Brain microvascular endothelial cell (primary cell): Measurements from ENCODE around the gene ANKH.

ENCODE experiments used
- DNase-seq: peaks from one replicate; pipeline ENCODE4 v3.0.0-alpha.2; 2020
- H3K27ac ChIP-seq: fragments of 250-450 bp; sonication (Bioruptor Pico); 2 replicates; pipeline ENCODE4 v1.5.1; 2020; ENCODE audit warnings: mild to moderate bottlenecking, moderate library complexity
- H3K27me3 ChIP-seq: fragments of 250-450 bp; sonication (Bioruptor Pico); replicated peaks from 2 replicates; pipeline ENCODE4 v1.5.1; 2020; ENCODE audit warnings: mild to moderate bottlenecking
- H3K36me3 ChIP-seq: fragments of 250-450 bp; sonication (Bioruptor Pico); replicated peaks from 2 replicates; pipeline ENCODE4 v1.5.1; 2020; ENCODE audit warnings: mild to moderate bottlenecking
- H3K4me3 ChIP-seq: 2 replicates; pipeline ENCODE4 v1.5.1; 2011; ENCODE audit warnings: low read depth, mild to moderate bottlenecking, control low read depth, low read length, moderate library complexity
- in situ Hi-C: cut with HindIII; loops from 2 replicates; pipeline ENCODE4 v1.10.0; 2017; ENCODE audit warnings: low sequenced_read_pairs, low pct_ligation_motif_present
- TF ChIP-seq, protein P1 (sequence below): IDR thresholded peaks from 2 replicates; pipeline ENCODE4 v1.5.1; 2011; ENCODE audit warnings: low read depth, mild to moderate bottlenecking, moderate library complexity, low read length, control low read depth, inconsistent platforms; ENCODE audit errors: missing control alignments

ANKH gene

DNA sequence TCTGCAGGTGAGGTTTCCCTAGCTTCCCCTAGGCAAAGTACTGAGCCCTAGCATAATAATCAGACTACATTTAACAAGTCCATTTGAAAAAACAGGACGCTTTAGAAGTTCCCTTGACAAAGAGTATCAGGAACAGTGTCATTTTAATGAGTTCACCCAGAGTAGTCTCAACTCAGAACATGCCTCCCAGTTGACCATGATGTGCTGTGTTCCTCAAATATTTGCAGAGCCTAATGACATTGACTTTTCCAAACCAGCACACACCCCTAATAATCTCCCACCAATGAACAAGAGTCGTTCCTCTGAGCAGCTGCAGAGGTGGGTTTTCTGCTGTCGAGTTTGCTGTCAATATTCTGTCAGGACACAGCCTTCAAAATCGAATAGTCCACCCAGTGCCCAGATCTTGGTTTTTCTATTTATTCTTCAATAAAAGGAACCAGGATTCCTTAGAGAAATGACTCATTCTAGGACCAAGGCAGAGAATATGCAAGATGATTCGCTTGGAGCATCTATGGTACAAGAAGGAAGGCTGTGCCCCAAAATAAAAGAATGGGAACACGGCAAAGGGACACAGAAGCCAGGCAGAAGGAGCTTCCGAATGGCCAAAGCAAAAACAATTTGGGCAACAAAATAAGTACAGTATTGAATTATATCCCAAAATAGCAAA, 149.5 kb downstream of the ANKH start:
- DNase-seq: no peak
- in situ Hi-C loops: no loop called here
- TF ChIP-seq, protein P1, sequence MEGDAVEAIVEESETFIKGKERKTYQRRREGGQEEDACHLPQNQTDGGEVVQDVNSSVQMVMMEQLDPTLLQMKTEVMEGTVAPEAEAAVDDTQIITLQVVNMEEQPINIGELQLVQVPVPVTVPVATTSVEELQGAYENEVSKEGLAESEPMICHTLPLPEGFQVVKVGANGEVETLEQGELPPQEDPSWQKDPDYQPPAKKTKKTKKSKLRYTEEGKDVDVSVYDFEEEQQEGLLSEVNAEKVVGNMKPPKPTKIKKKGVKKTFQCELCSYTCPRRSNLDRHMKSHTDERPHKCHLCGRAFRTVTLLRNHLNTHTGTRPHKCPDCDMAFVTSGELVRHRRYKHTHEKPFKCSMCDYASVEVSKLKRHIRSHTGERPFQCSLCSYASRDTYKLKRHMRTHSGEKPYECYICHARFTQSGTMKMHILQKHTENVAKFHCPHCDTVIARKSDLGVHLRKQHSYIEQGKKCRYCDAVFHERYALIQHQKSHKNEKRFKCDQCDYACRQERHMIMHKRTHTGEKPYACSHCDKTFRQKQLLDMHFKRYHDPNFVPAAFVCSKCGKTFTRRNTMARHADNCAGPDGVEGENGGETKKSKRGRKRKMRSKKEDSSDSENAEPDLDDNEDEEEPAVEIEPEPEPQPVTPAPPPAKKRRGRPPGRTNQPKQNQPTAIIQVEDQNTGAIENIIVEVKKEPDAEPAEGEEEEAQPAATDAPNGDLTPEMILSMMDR: no peak
- Histone ChIP-seq H3K36me3 (no peaks in the 10 kb centered on the region), H3K4me3 (no peak overlapping the region), H3K27ac (no peak overlapping the region), H3K27me3 (no peaks in the 10 kb centered on the region)

DNA sequence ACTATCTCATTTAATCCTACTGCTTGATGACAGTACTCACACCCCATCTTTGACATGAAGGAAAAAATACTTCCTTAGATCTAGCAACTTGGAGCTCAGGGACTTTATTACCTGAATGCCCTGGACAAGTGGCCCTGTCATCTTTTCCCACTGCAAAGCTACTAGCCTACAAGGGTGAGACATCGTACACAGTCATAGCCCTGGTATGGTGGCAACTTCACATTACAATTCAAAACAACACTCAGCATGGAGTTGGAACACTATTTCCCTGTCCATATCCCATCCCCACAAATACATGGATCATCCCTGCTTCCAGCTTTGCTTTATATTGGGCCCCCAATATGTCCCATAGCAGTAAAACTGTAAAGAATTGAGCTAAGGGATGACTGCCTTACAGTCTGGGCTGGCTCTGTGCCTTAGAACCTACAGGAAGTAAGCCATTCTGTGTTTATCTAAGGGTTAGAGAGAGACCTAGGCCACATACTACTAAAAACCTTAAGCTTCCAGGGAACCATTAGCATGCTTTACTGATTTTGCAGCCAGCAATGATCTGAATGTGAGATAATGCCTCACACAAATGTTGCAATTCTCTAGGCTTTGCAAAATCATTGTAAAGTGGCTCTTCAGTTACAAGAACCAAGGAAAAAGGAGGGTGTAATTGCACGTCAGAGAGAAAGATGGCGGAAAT, 151.2 kb downstream of the ANKH start:
- in situ Hi-C loops: no loop called here

DNA sequence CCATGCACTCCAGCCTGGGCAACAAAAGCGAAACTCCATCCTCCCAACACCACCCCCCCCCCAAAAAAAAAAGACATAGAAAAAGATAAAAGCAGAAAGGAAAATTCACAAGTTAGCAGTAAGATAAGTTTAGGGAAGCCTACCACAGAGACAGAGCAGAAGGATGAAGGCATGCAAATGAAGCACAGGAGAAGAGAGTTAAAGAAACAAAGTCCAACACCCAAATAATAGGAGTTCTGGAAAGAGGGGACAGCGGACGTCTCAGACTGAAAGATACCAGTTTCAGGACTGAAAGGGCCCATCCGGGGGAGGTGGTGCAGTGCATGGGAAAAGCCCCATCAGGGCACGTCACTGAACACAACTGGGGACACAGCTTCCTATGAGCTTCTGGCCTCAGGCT, 152.8 kb downstream of the ANKH start:
- TF ChIP-seq, protein P1: no peak
- in situ Hi-C loops: no loop called here
- Histone ChIP-seq H3K36me3 (peaks cover 15% of the 10 kb centered on the region), H3K27me3 (no peaks in the 10 kb centered on the region), H3K4me3 (no peak overlapping the region), H3K27ac (no peak overlapping the region)
- DNase-seq: no peak

More for the DNA sequence above, 151.2 kb downstream of the ANKH start:
- no peak overlapping the region for H3K4me3 ChIP-seq
- peak; percentile 69 for DNase-seq
- H3K27me3 ChIP-seq: no peaks in the 10 kb centered on the region
- TF ChIP-seq, protein P1: no peak
- peaks cover 3% of the 10 kb centered on the region for H3K36me3 ChIP-seq
- H3K27ac ChIP-seq: peak overlapping the region; percentile 64

DNA sequence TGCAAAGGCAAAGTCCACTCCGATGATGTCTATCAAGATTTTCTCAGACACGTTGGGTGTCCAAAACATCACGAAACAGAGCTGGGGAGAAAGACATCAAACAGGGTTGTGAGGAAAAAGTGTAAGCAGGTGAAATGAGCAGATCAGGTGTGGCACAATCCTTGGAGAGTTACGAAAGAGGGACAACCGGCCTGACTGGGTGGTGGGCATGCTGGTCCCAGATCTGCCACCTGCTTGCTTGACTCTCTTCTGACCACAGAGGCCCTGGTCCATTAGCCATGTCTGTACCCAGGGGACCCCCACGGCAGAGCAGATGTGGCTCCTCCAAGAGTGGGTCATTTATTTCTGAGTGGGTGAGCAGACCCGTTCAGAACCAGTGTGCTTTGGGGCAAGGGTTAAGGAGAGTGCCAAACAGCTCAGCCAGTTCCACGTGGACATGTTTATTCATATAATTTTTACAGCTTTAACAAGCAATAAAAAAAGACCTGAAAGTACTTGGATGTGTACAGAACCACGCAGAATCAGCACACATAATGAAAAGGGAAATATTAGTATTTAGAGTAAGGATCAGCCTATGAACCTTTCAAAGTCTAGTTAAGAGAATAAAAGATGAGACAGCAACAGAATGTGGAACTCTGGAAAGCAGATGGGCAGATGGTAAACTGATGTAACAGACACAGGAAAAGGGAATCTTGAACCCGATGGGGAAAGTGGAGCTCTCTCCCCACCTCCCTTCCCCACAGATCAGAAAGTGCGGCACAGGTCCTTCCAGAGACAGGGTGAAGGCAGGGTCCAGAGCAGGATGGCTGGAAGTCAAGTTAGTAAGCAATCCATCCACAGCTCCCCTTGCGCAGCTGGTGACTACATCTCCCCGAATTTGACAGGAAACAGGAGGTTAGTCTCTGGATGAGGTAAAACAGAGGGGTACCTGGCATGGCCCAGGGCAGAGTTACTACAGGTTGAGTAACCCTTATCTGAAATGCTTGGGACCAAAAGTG, 154.5 kb downstream of the ANKH start:
- TF ChIP-seq, protein P1: no peak
- in situ Hi-C loops: no loop called here
- H3K27me3 ChIP-seq: no peaks in the 10 kb centered on the region
- H3K36me3 ChIP-seq: peaks cover 29% of the 10 kb centered on the region
- no peak for DNase-seq
- no peak overlapping the region for H3K27ac ChIP-seq
- H3K4me3 ChIP-seq: no peak overlapping the region

DNA sequence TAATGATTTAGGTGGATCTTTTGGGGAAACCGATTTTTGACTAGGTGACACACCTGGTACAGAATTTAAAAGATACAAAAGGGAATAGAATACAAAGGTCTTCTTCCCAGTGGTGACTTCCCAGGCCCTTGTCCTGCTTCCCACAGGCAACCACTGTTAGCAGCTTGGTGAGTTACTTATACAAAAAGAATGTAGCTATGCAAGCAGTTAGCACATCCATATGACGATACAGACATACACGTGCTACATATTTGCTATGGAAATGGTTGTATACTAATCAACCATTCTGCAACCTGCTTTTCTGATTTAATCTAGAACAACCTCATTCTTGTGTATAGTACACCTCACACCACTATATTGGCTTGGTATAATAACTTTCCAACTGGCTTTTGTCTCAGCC, 156.1 kb downstream of the ANKH start:
- in situ Hi-C loops: no loop called here
- no peak overlapping the region for H3K4me3 ChIP-seq
- DNase-seq: peak; percentile 32
- H3K36me3 ChIP-seq: peaks cover 34% of the 10 kb centered on the region
- no peaks in the 10 kb centered on the region for H3K27me3 ChIP-seq
- H3K27ac ChIP-seq: no peak overlapping the region
- TF ChIP-seq, protein P1: no peak
